Activated CD4-positive, alpha-beta memory T cell treated with anti-CD3 and anti-CD28 coated beads for 36 hours (primary cell): Measurements from ENCODE around the gene GGTA1. TPM values are rescaled to one million over a fixed set of nuclear protein-coding genes. Genes with fewer than 3 reads are reported as not detected.

Experiments
- CTCF ChIA-PET: fragments of 350-600 bp; sonication (Branson Sonifier 250); formaldehyde crosslinking; loops from one replicate; lab custom pipeline; 2021; ENCODE audit warnings: antibody characterized with exemption, inconsistent platforms; lab: Charles Lee
- POLR2A ChIA-PET: fragments of 350-600 bp; sonication (Branson Sonifier 250); formaldehyde crosslinking; loops from one replicate; lab custom pipeline; 2021; ENCODE audit warnings: antibody characterized with exemption; lab: Charles Lee
- DNase-seq: peaks from one replicate; pipeline ENCODE4 v3.0.0-alpha.2; 2020
- H3K27ac Mint-ChIP-seq: one replicate; pipeline ENCODE4 v1.8.0; 2021; ENCODE audit warnings: mixed read lengths
- H3K27me3 Mint-ChIP-seq: one replicate; pipeline ENCODE4 v1.8.0; 2021; ENCODE audit warnings: mixed read lengths
- H3K36me3 Mint-ChIP-seq: one replicate; pipeline ENCODE4 v1.8.0; 2021; ENCODE audit warnings: mixed read lengths
- H3K4me1 Mint-ChIP-seq: one replicate; pipeline ENCODE4 v1.8.0; 2021; ENCODE audit warnings: low read depth, mixed read lengths
- H3K4me3 Mint-ChIP-seq: one replicate; pipeline ENCODE4 v1.8.0; 2021; ENCODE audit warnings: mild to moderate bottlenecking, mixed read lengths
- H3K9me3 Mint-ChIP-seq: one replicate; pipeline ENCODE4 v1.8.0; 2021; ENCODE audit warnings: mixed read lengths
- intact Hi-C: fragments of 100-400 bp; cut with micrococcal nuclease; formaldehyde crosslinking; loops from one replicate; pipeline ENCODE4 v1.15.1; 2023
- total RNA-seq, 2 experiments: library from RNA; stranded (reverse); gene quantifications; one replicate each; pipeline ENCODE4 v1.2.3, GENCODE V29; 2021

The GGTA1 gene
- total RNA-seq, 2 experiments from 2014 or later, result not detected

DNA sequence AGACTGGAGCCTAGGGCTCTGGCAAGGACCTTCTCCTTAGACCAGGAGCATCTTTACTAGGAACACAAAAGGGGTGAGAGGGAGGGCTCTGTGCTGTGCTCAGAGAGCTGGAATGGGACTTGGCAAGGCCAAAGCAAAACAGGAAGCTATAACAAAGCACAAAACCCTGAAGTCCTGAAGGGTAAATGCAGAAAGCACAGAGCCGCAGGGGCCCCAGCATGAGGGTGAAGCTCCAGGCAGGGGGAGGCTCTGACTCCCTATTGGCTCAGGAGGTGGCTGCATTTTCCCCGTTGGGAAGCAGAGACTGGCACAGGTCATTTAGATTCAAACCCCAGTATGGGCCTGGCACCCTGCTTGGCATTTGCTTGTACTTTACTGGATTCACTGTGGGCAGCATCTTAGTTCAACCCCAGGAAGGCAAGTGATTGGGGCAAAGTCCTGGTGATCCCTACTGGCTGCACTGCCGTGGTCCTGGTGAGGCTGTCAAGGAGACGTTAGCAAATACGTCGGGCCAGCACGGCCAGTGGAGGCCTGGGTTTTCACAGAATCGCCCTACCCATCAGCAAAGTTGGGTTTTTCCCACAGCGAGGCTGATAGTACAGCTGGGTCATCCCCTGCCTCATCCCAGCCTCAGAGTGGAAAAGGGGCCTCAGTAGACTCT, 46.3 kb downstream of the GGTA1 start:
- Mint-ChIP-seq H3K4me3 (no peak overlapping the region), H3K27ac (no peak overlapping the region), H3K36me3 (no peaks in the 10 kb centered on the region), H3K9me3 (no peaks in the 10 kb centered on the region), H3K27me3 (peaks cover 32% of the 10 kb centered on the region), H3K4me1 (peaks cover 9% of the 10 kb centered on the region)
- intact Hi-C loops, result no loop called here
- DNase-seq, result no peak
- POLR2A ChIA-PET, result no interaction called here
- CTCF ChIA-PET, result interaction anchor here (0.8 to 3.5 kb wide), 2 partner anchors 9 to 93 kb away, joined by 3 to 15 read pairs; no protein-coding TSS in a partner anchor

- intact Hi-C loops, result no loop called here
- no peaks in the 10 kb centered on the region for H3K9me3 Mint-ChIP-seq
- DNase-seq, result no peak
- no peaks in the 10 kb centered on the region for H3K36me3 Mint-ChIP-seq
- H3K4me3 Mint-ChIP-seq, result no peak overlapping the region
- peaks cover 14% of the 10 kb centered on the region for H3K4me1 Mint-ChIP-seq
- no peak overlapping the region for H3K27ac Mint-ChIP-seq
- CTCF ChIA-PET, result interaction anchor here (0.7 to 3.5 kb wide), 2 partner anchors 10 to 540 kb away, joined by 5 to 15 read pairs; no protein-coding TSS in a partner anchor
- H3K27me3 Mint-ChIP-seq, result peaks cover 39% of the 10 kb centered on the region
- POLR2A ChIA-PET, result no interaction called here
Observed at GRCh38 chr9:121452085-121452484, 47.6 kb downstream of the GGTA1 start.

- H3K27me3 Mint-ChIP-seq, result peaks cover 34% of the 10 kb centered on the region
- H3K9me3 Mint-ChIP-seq, result no peaks in the 10 kb centered on the region
- no peak overlapping the region for H3K27ac Mint-ChIP-seq
- ChIA-PET CTCF (interaction anchor here (0.7 to 3.5 kb wide), 3 partner anchors 10 to 541 kb away, joined by 3 to 15 read pairs (median 5); no protein-coding TSS in a partner anchor), POLR2A (no interaction called here)
- no peak for DNase-seq
- H3K4me1 Mint-ChIP-seq, result peaks cover 14% of the 10 kb centered on the region
- intact Hi-C loops, result no loop called here
- H3K36me3 Mint-ChIP-seq, result no peaks in the 10 kb centered on the region
- no peak overlapping the region for H3K4me3 Mint-ChIP-seq
Observed at GRCh38 chr9:121451586-121451985, 48.1 kb downstream of the GGTA1 start.

- peaks cover 8% of the 10 kb centered on the region for H3K4me1 Mint-ChIP-seq
- no peak for DNase-seq
- no peaks in the 10 kb centered on the region for H3K36me3 Mint-ChIP-seq
- no peaks in the 10 kb centered on the region for H3K9me3 Mint-ChIP-seq
- CTCF ChIA-PET, result interaction anchor here (1.4 kb wide), 1 partner anchor 11 kb away, joined by 3 read pairs; no protein-coding TSS in a partner anchor
- POLR2A ChIA-PET, result no interaction called here
- H3K4me3 Mint-ChIP-seq, result no peak overlapping the region
- intact Hi-C loops, result no loop called here
- no peak overlapping the region for H3K27ac Mint-ChIP-seq
- peaks cover 40% of the 10 kb centered on the region for H3K27me3 Mint-ChIP-seq
Observed at GRCh38 chr9:121450241-121450640, 49.4 kb downstream of the GGTA1 start.

- ChIA-PET CTCF (no interaction called here), POLR2A (no interaction called here)
- intact Hi-C loops, result loop anchor here (10.0 kb wide), 1 partner anchor 45 kb away; the partner anchor contains the start of gene GGTA1
Observed at GRCh38 chr9:121449786-121450185, 49.9 kb downstream of the GGTA1 start.

GRCh38 chr9:121447321-121447834, 52.3 kb downstream of the GGTA1 start:
- no peaks in the 10 kb centered on the region for H3K36me3 Mint-ChIP-seq
- POLR2A ChIA-PET, result no interaction called here
- H3K4me1 Mint-ChIP-seq, result peaks cover 5% of the 10 kb centered on the region
- intact Hi-C loops, result loop anchor here (10.0 kb wide), 1 partner anchor 47 kb away; the partner anchor contains the start of gene GGTA1
- no peak overlapping the region for H3K4me3 Mint-ChIP-seq
- no peak for DNase-seq
- H3K27me3 Mint-ChIP-seq, result peaks cover 34% of the 10 kb centered on the region
- CTCF ChIA-PET, result interaction anchor here (0.7 kb wide), 1 partner anchor 48 kb away, joined by 3 read pairs; no protein-coding TSS in a partner anchor
- no peaks in the 10 kb centered on the region for H3K9me3 Mint-ChIP-seq
- H3K27ac Mint-ChIP-seq, result no peak overlapping the region

More at GRCh38 chr9:121449786-121450185, 49.9 kb downstream of the GGTA1 start:
- Mint-ChIP-seq H3K4me3 (no peak overlapping the region), H3K27ac (no peak overlapping the region), H3K4me1 (peaks cover 5% of the 10 kb centered on the region), H3K9me3 (no peaks in the 10 kb centered on the region), H3K36me3 (no peaks in the 10 kb centered on the region), H3K27me3 (peaks cover 40% of the 10 kb centered on the region)
- DNase-seq, result no peak

DNA sequence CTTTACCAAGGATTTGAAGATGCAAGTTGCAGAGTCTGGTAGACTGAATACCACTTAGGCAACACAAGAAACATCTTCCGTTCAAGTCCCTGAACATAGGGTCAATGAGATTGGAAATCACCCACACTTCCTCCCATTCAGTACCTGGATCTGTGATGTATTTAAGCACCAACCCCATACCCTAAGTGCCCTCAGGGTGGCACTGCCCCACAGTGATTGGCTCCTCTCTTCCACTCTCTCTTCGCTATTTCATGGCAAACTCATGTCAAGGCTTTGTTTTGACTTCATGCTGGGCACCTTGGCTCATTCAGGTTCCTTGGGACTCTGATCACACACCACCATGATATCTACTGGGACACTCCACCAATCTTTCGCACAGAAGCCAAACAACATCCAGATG, 53.7 kb downstream of the GGTA1 start:
- no peaks in the 10 kb centered on the region for H3K9me3 Mint-ChIP-seq
- peaks cover 5% of the 10 kb centered on the region for H3K4me1 Mint-ChIP-seq
- H3K36me3 Mint-ChIP-seq, result no peaks in the 10 kb centered on the region
- intact Hi-C loops, result loop anchor here (10.0 kb wide), 1 partner anchor 49 kb away; the partner anchor contains the start of gene GGTA1
- DNase-seq, result peak; percentile 17
- peaks cover 32% of the 10 kb centered on the region for H3K27me3 Mint-ChIP-seq
- ChIA-PET POLR2A (no interaction called here), CTCF (no interaction called here)
- no peak overlapping the region for H3K4me3 Mint-ChIP-seq
- H3K27ac Mint-ChIP-seq, result no peak overlapping the region

DNA sequence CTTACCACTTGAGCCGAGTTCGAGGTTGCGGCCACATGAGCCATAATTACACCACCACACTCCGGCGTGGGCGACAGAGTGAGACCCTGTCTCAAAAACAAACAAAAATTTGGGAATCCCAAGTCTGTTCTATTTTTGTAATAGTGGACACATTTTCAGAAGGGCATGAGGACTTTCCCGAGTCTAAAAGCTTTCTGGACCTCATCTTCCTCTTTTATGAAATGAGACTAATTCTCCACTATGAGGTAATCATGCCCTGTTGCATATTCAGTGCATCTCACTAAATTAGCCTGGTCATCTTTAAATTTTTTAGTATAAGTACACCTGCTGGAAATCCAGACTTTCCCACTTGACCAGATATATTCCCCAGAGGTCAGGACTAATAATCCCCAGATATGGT, 55.7 kb downstream of the GGTA1 start:
- no peak for DNase-seq
- no peaks in the 10 kb centered on the region for H3K9me3 Mint-ChIP-seq
- no peaks in the 10 kb centered on the region for H3K36me3 Mint-ChIP-seq
- POLR2A ChIA-PET, result no interaction called here
- no peak overlapping the region for H3K27ac Mint-ChIP-seq
- H3K4me1 Mint-ChIP-seq, result peaks cover 5% of the 10 kb centered on the region
- H3K27me3 Mint-ChIP-seq, result peaks cover 26% of the 10 kb centered on the region
- intact Hi-C loops, result loop anchor here (10.0 kb wide), 1 partner anchor 51 kb away; the partner anchor contains the start of gene GGTA1
- no peak overlapping the region for H3K4me3 Mint-ChIP-seq
- CTCF ChIA-PET, result interaction anchor here (0.9 to 1.3 kb wide), 2 partner anchors 19 to 124 kb away, joined by 3 to 5 read pairs; no protein-coding TSS in a partner anchor

DNA sequence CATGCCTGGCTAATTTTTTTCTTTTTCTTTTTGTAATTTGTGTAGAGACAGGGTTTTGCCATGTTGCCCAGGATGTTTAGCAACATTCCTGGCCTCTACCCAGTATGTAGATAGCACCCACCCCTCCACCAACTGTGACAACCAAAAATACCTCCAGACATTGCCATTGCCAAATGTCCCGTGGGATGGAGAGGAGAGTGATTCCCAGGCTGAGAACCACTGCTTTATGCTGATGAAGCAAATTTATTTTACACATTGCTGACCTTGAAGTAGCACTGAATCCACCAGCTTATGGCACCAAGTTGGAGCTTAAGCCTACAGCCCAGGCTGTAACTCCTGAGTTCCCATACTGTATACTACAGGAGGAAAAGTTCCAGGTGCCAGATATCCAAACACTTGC, 58.5 kb downstream of the GGTA1 start:
- no peak for DNase-seq
- intact Hi-C loops, result loop anchor here (10.0 kb wide), 1 partner anchor 54 kb away; the partner anchor contains the start of gene GGTA1
- H3K4me1 Mint-ChIP-seq, result no peaks in the 10 kb centered on the region
- H3K27ac Mint-ChIP-seq, result no peak overlapping the region
- CTCF ChIA-PET, result no interaction called here
- POLR2A ChIA-PET, result no interaction called here
- H3K4me3 Mint-ChIP-seq, result no peak overlapping the region
- H3K27me3 Mint-ChIP-seq, result peaks cover 11% of the 10 kb centered on the region
- H3K36me3 Mint-ChIP-seq, result no peaks in the 10 kb centered on the region
- no peaks in the 10 kb centered on the region for H3K9me3 Mint-ChIP-seq

GRCh38 chr9:121439711-121440664, 59.7 kb downstream of the GGTA1 start:
- H3K27ac Mint-ChIP-seq, result no peak overlapping the region
- H3K4me3 Mint-ChIP-seq, result no peak overlapping the region
- no peaks in the 10 kb centered on the region for H3K4me1 Mint-ChIP-seq
- no peaks in the 10 kb centered on the region for H3K36me3 Mint-ChIP-seq
- DNase-seq, result no peak
- intact Hi-C loops, result loop anchor here (10.0 kb wide), 1 partner anchor 55 kb away; the partner anchor contains the start of gene GGTA1
- POLR2A ChIA-PET, result no interaction called here
- H3K27me3 Mint-ChIP-seq, result peaks cover 9% of the 10 kb centered on the region
- CTCF ChIA-PET, result interaction anchor here (1.2 kb wide), 1 partner anchor 40 kb away, joined by 3 read pairs; no protein-coding TSS in a partner anchor
- H3K9me3 Mint-ChIP-seq, result no peaks in the 10 kb centered on the region

- no peaks in the 10 kb centered on the region for H3K4me1 Mint-ChIP-seq
- no peak for DNase-seq
- POLR2A ChIA-PET, result no interaction called here
- H3K36me3 Mint-ChIP-seq, result no peaks in the 10 kb centered on the region
- H3K27me3 Mint-ChIP-seq, result peaks cover 9% of the 10 kb centered on the region
- no peak overlapping the region for H3K27ac Mint-ChIP-seq
- no peaks in the 10 kb centered on the region for H3K9me3 Mint-ChIP-seq
- intact Hi-C loops, result no loop called here
- H3K4me3 Mint-ChIP-seq, result no peak overlapping the region
- CTCF ChIA-PET, result interaction anchor here (1.2 kb wide), 1 partner anchor 39 kb away, joined by 3 read pairs; no protein-coding TSS in a partner anchor
Observed at GRCh38 chr9:121439016-121439415, 60.6 kb downstream of the GGTA1 start.
